Tibial nerve (tissue), 4 donors: ENCODE data around the gene ARAP3. TPM values are rescaled to one million over a fixed set of nuclear protein-coding genes. Genes with fewer than 3 reads are reported as not detected.

Experiments used
- DNase-seq, 2 donors: peaks; one replicate each; pipeline ENCODE4 v3.0.0-alpha.2; 2019; ENCODE audit warnings: low spot score in 2 of 2
- H3K27ac ChIP-seq, 4 donors: fragments of 200-600 bp; sonication (generic) in 3 of 4; one replicate each; pipeline ENCODE4 v1.5.1; 2017 to 2019; ENCODE audit warnings: mild to moderate bottlenecking in 1 of 4
- H3K27me3 ChIP-seq, 2 donors: fragments of 200-600 bp; sonication (generic) in 1 of 2; one replicate each; pipeline versions ENCODE4 v1.5.1 to v1.6.0; 2017 to 2019
- H3K36me3 ChIP-seq, 3 donors: fragments of 200-600 bp; sonication (generic); one replicate each; pipeline ENCODE4 v1.5.1; 2018 to 2019
- H3K4me1 ChIP-seq, 4 donors: fragments of 200-600 bp; sonication (generic) in 3 of 4; one replicate each; pipeline ENCODE4 v1.5.1; 2017 to 2019
- H3K4me3 ChIP-seq, 4 donors: fragments of 200-600 bp; sonication (generic) in 3 of 4; one replicate each; pipeline ENCODE4 v1.5.1; 2017 to 2019; ENCODE audit warnings: mild to moderate bottlenecking in 1 of 4, moderate library complexity in 1 of 4
- H3K9me3 ChIP-seq, 4 donors: fragments of 200-600 bp; sonication (generic) in 3 of 4; one replicate each; pipeline ENCODE4 v1.5.1; 2017 to 2019
- EP300 ChIP-seq, 2 donors: sonication (generic); formaldehyde crosslinking; IDR thresholded peaks; one replicate each; pipeline ENCODE4 v1.6.1; 2017; ENCODE audit warnings: antibody characterized with exemption in 2 of 2, mild to moderate bottlenecking in 1 of 2
- POLR2A ChIP-seq, 2 donors: fragments of 450-650 bp; IDR thresholded peaks; one replicate each; pipeline ENCODE4 v1.6.1; 2017; ENCODE audit warnings: antibody characterized with exemption in 2 of 2, mild to moderate bottlenecking in 2 of 2, moderate library complexity in 2 of 2
- WGBS, 2 donors: methylation state at CpG; one replicate each; pipeline ENCODE4 v1.1.5; 2018; 5-methylcytosine and 5-hydroxymethylcytosine counted together
- total RNA-seq, 4 donors: library from RNA; depleted of rRNA; stranded (reverse); fragments of >200 nt; gene quantifications; one replicate each; pipeline ENCODE4 v1.1.0, GENCODE V29; 2016
- TF ChIP-seq, protein P1 (sequence below), 5 experiments: fragments of 200-600 bp in 3 of 5; fragments of 450-650 bp in 2 of 5; sonication (generic) in 3 of 5; IDR thresholded peaks; one replicate each; pipeline ENCODE4 v1.5.1; 2016 to 2019; ENCODE audit warnings: antibody characterized with exemption in 5 of 5, mild to moderate bottlenecking in 3 of 5, moderate library complexity in 2 of 5

Gene ARAP3
- total RNA-seq, 4 donors from 2014 or later = 4.4 to 11.8 (median 9.4) TPM

- Histone ChIP-seq H3K9me3 (no peaks in the 10 kb centered on the region), H3K4me1 (peaks cover 0 to 15% (median under 1%) of the 10 kb centered on the region in 4 donors), H3K36me3 (peaks cover 0 to 11% (median 0%) of the 10 kb centered on the region in 3 donors), H3K27me3 (no peaks in the 10 kb centered on the region), H3K4me3 (no peak overlapping the region), H3K27ac (no peak overlapping the region)
- TF ChIP-seq POLR2A (IDR thresholded peaks at IDR 0.05) (no peak), EP300 (IDR thresholded peaks at IDR 0.05) (no peak)
- TF ChIP-seq, protein P1, sequence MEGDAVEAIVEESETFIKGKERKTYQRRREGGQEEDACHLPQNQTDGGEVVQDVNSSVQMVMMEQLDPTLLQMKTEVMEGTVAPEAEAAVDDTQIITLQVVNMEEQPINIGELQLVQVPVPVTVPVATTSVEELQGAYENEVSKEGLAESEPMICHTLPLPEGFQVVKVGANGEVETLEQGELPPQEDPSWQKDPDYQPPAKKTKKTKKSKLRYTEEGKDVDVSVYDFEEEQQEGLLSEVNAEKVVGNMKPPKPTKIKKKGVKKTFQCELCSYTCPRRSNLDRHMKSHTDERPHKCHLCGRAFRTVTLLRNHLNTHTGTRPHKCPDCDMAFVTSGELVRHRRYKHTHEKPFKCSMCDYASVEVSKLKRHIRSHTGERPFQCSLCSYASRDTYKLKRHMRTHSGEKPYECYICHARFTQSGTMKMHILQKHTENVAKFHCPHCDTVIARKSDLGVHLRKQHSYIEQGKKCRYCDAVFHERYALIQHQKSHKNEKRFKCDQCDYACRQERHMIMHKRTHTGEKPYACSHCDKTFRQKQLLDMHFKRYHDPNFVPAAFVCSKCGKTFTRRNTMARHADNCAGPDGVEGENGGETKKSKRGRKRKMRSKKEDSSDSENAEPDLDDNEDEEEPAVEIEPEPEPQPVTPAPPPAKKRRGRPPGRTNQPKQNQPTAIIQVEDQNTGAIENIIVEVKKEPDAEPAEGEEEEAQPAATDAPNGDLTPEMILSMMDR (IDR thresholded peaks at IDR 0.05) = no peak
- DNase-seq = no peak
- WGBS, 2 donors = 85 to 90% methylated on average over 4 of the region's 4 CpGs
Measured at GRCh38 chr5:141675672-141676071, 6.4 kb downstream of the ARAP3 start.

DNA sequence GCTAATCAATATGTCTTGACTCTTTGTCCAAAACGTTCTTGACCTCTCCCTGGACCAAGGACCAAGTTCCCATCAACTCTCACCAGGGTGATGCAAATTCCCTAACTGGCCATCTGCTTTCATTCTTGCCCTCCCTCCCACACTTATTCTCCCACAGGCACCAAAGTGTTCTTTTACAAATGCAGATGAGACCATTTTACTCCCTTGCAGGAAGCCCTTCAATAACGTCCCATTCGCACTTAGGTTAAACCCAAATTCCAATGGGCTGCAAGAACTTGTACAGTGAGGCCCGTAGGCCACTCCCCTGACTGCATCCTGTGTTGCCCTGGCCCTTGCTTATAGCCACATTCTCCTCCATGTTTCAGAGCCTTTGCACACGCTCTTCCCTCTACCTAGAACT is 7.3 kb downstream of the ARAP3 start:
- TF ChIP-seq EP300 (IDR thresholded peaks at IDR 0.05) = no peak
- no peak for TF ChIP-seq POLR2A (IDR thresholded peaks at IDR 0.05)
- TF ChIP-seq, protein P1 (IDR thresholded peaks at IDR 0.05) = no peak
- WGBS, 2 donors = 53 to 54% methylated on average over 5 of the region's 5 CpGs
- no peaks in the 10 kb centered on the region for H3K27me3 ChIP-seq

GRCh38 chr5:141672841-141673813 is 8.9 kb downstream of the ARAP3 start:
- WGBS, 2 donors = 48 to 57% methylated on average over 18 to 19 of the region's 19 CpGs
- peaks cover 0 to 17% (median 0%) of the 10 kb centered on the region in 3 donors for H3K36me3 ChIP-seq
- H3K4me3 ChIP-seq = no peak overlapping the region
- TF ChIP-seq POLR2A (IDR thresholded peaks at IDR 0.05) (no peak), EP300 (IDR thresholded peaks at IDR 0.05) (no peak)
- TF ChIP-seq, protein P1 (IDR thresholded peaks at IDR 0.05) = no peak
- H3K9me3 ChIP-seq = no peaks in the 10 kb centered on the region
- peak overlapping the region in 3 of 4 donors; percentile 19 to 75 (median 68) for H3K27ac ChIP-seq
- peaks cover 0 to 5% (median 0%) of the 10 kb centered on the region in 4 donors for H3K4me1 ChIP-seq
- no peaks in the 10 kb centered on the region for H3K27me3 ChIP-seq
- no peak for DNase-seq

More for the DNA sequence above, 7.3 kb downstream of the ARAP3 start:
- Histone ChIP-seq H3K4me3 (no peak overlapping the region), H3K36me3 (peaks cover 0 to 11% (median 0%) of the 10 kb centered on the region in 3 donors), H3K27ac (no peak overlapping the region), H3K4me1 (peaks cover 0 to 6% (median 0%) of the 10 kb centered on the region in 4 donors), H3K9me3 (no peaks in the 10 kb centered on the region)
- DNase-seq = no peak

DNA sequence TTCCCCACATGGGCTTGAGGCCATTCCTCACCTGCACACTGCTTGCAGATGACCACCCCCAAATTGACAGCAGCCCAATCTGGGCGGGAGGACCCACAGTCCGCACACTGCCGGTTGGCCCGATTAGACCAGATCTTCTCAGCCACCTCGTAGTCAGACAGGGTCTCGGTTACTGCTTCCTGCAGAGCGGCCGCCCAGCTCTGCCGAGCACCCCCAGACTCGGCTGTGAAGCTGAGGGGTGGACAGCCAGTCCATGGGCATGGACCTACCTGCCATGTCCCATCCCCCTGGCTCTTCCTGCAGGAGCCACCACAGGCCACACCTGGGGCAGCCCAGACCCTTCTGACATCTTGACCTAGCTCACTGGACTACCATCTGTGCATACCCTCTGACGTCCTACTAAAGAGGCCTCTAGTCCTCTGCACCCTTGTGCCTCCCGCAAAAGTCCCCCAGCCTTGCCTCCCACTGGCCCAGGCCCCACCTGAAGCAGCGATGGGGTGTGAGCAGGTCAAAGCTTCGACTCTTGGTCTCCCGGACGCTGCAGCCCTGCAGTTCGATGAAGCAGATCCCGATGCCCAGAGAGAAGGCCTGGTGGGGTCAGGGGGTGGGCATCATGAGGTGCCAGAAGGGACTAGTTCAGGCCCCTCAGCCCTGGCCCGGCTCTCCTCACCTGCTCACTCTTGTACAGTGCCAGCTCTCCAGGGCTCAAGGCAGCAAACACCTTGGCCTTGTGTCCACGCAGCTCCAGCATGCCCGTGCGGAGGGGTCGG is 9.8 kb downstream of the ARAP3 start:
- no peaks in the 10 kb centered on the region for H3K27me3 ChIP-seq
- 89 to 91% methylated on average over 22 to 23 of the region's 23 CpGs for WGBS, 2 donors
- H3K4me1 ChIP-seq = peaks cover 0 to 5% (median 0%) of the 10 kb centered on the region in 4 donors
- DNase-seq = no peak
- no peak for TF ChIP-seq POLR2A (IDR thresholded peaks at IDR 0.05)
- TF ChIP-seq EP300 (IDR thresholded peaks at IDR 0.05) = no peak
- TF ChIP-seq, protein P1 (IDR thresholded peaks at IDR 0.05) = no peak
- peaks cover 0 to 15% (median 0%) of the 10 kb centered on the region in 3 donors for H3K36me3 ChIP-seq
- peak overlapping the region in 3 of 4 donors; percentile 19 to 75 (median 68) for H3K27ac ChIP-seq
- H3K9me3 ChIP-seq = no peaks in the 10 kb centered on the region
- no peak overlapping the region for H3K4me3 ChIP-seq
